ENCODE results near the gene HOXC4. TPM values are rescaled to one million over a fixed set of nuclear protein-coding genes. Genes with fewer than 3 reads are reported as not detected.

Gene HOXC4
- total and polyA plus RNA-seq, 2 of the 4 experiments (the other 2 are of a cell fraction), result under 0.01 to 0.26 TPM

DNA sequence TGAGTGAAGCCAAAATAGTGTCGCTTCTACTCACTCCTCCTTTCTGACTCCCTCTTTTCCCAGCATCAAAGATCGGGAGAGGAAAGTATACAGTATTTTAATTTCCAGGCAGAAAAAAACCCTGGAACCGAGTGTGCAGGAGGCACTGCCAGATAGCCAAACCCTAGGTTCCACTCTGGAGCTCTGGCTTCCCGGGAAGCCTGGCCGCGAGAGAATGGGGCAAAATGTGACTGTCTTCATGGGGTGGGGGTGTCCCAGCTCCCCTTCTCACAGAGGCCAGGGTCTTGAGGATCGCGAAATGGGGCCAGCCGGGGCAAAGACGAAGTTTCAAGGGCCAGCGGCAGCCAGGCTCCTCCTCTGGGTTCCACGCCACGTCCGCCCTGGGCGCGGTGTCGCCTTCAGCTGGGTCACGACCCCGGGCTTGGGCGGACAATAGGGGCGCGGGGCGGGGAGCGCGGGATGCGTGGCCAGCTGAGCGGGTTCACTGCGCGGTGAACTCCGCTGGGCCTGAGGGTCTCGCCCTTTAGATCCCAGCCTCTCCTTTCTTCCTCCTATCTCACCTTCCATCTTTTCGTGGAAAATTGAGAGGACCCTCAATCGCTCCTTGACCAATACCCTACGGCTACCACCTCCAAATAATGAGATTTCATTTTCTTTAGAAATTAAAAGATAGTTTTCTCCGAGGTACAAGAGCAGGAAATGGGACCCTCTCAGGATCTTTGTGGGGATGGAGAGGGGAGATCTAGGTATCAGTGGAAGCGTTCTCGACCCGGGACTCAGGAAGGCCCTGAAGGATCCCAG, 6.7 kb downstream of the HOXC4 start:
- Histone ChIP-seq H3K56ac (ENCODE audit: extremely low read depth, insufficient read depth, low read length) (no peak overlapping the region), H2BK5ac (ENCODE audit: low read depth, low read length, poor library complexity, severe bottlenecking) (no peak overlapping the region), H3K9me3 (ENCODE audit: control insufficient read depth, insufficient read depth, low read length) (no peaks in the 10 kb centered on the region), H3K18ac (ENCODE audit: low read depth, low read length) (no peak overlapping the region), H2BK120ac (ENCODE audit: low read depth, low read length) (no peak overlapping the region), H3K4me3 (ENCODE audit: insufficient read depth, low read depth, low read length) (no peak overlapping the region), H4K8ac (ENCODE audit: low read depth in 2 of 2, low read length in 2 of 2) (no peak overlapping the region), H3K36me3 (ENCODE audit: control insufficient read depth, insufficient read depth, low read length) (no peaks in the 10 kb centered on the region), H2AFZ (replicated peaks; ENCODE audit: low read length, poor library complexity) (no peak overlapping the region), H2AK5ac (ENCODE audit: low read depth, low read length) (no peak overlapping the region), H3K4ac (ENCODE audit: low read depth, low read length) (no peak overlapping the region), H2BK15ac (ENCODE audit: low read depth, low read length) (no peak overlapping the region), H3K23ac (ENCODE audit: low read depth, low read length) (no peak overlapping the region), H3K4me1 (ENCODE audit: control insufficient read depth, insufficient read depth, low read length) (no peaks in the 10 kb centered on the region), H4K91ac (ENCODE audit: insufficient read depth, low read depth, low read length) (no peak overlapping the region), H2AK9ac (replicated peaks; ENCODE audit: low read depth, low read length, poor library complexity) (no peak overlapping the region), H3K27ac (ENCODE audit: insufficient read depth, low read length) (no peak overlapping the region), H3K9me1 (ENCODE audit: insufficient read depth, low read length) (no peaks in the 10 kb centered on the region), H3K14ac (replicated peaks; ENCODE audit: low read depth, low read length) (no peak overlapping the region), H3K27me3 (ENCODE audit: control insufficient read depth, insufficient read depth, low read length) (peaks cover 48% of the 10 kb centered on the region), H3K4me2 (ENCODE audit: low read depth, low read length) (no peak overlapping the region), H4K5ac (ENCODE audit: low read depth, low read length) (no peak overlapping the region), H4K20me1 (ENCODE audit: insufficient read depth, low read length) (no peaks in the 10 kb centered on the region), H3K9ac (ENCODE audit: low read depth, low read length) (no peak overlapping the region), H2BK20ac (ENCODE audit: low read depth, low read length) (no peak overlapping the region), H3K79me1 (ENCODE audit: low read depth in 1 of 2, low read length in 2 of 2) (no peaks in the 10 kb centered on the region)
- 59% methylated on average over 13 of the region's 38 CpGs; no CpG with 5 or more reads in 1 of the 2 experiments for WGBS, 2 experiments (ENCODE audit: extremely low coverage in 2 of 2, insufficient read length in 1 of 2)
- no peak for ATAC-seq (ENCODE audit: low read depth)
- POLR2A ChIA-PET (ENCODE audit: unreplicated experiment), result no interaction called here
- no peak for TF ChIP-seq BHLHE40 (IDR thresholded peaks at IDR 0.05; ENCODE audit: low read depth, low read length)
- no peak for TF ChIP-seq CEBPB (IDR thresholded peaks at IDR 0.05; ENCODE audit: low read depth, low read length)
- no peak for TF ChIP-seq POLR2A (IDR thresholded peaks at IDR 0.05; ENCODE audit: low read depth, low read length)
- no peak for TF ChIP-seq SMC3 (IDR thresholded peaks at IDR 0.05; ENCODE audit: low read depth, low read length)
- no peak for TF ChIP-seq RCOR1 (IDR thresholded peaks at IDR 0.05; ENCODE audit: insufficient replicate concordance, low read length)
- TF ChIP-seq, protein P1, sequence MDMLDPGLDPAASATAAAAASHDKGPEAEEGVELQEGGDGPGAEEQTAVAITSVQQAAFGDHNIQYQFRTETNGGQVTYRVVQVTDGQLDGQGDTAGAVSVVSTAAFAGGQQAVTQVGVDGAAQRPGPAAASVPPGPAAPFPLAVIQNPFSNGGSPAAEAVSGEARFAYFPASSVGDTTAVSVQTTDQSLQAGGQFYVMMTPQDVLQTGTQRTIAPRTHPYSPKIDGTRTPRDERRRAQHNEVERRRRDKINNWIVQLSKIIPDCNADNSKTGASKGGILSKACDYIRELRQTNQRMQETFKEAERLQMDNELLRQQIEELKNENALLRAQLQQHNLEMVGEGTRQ (IDR thresholded peaks at IDR 0.05; ENCODE audit: low read depth, low read length), result no peak
- no peak for TF ChIP-seq ELK1 (IDR thresholded peaks at IDR 0.05; ENCODE audit: borderline replicate concordance, low read depth, low read length)
- TF ChIP-seq NFE2L2 (IDR thresholded peaks at IDR 0.05; ENCODE audit: low read depth, low read length), result no peak
- TF ChIP-seq MAFK (IDR thresholded peaks at IDR 0.05; ENCODE audit: low read depth, low read length), result no peak
- TF ChIP-seq, protein P2, sequence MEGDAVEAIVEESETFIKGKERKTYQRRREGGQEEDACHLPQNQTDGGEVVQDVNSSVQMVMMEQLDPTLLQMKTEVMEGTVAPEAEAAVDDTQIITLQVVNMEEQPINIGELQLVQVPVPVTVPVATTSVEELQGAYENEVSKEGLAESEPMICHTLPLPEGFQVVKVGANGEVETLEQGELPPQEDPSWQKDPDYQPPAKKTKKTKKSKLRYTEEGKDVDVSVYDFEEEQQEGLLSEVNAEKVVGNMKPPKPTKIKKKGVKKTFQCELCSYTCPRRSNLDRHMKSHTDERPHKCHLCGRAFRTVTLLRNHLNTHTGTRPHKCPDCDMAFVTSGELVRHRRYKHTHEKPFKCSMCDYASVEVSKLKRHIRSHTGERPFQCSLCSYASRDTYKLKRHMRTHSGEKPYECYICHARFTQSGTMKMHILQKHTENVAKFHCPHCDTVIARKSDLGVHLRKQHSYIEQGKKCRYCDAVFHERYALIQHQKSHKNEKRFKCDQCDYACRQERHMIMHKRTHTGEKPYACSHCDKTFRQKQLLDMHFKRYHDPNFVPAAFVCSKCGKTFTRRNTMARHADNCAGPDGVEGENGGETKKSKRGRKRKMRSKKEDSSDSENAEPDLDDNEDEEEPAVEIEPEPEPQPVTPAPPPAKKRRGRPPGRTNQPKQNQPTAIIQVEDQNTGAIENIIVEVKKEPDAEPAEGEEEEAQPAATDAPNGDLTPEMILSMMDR (conservative IDR thresholded peaks at IDR 0.05; ENCODE audit: low read depth, low read length), result no peak
- TF ChIP-seq CHD1 (IDR thresholded peaks at IDR 0.05; ENCODE audit: low read depth, low read length), result no peak
- no peak for TF ChIP-seq MXI1 (IDR thresholded peaks at IDR 0.05; ENCODE audit: borderline replicate concordance, low read depth, low read length)
- no peak for TF ChIP-seq MAZ (IDR thresholded peaks at IDR 0.05; ENCODE audit: borderline replicate concordance, low read depth, low read length)
- TF ChIP-seq RFX5 (IDR thresholded peaks at IDR 0.05; ENCODE audit: low read depth, low read length), result no peak
- TF ChIP-seq FOS (IDR thresholded peaks at IDR 0.05; ENCODE audit: low read depth, low read length), result no peak
- CTCF ChIA-PET, result no interaction called here
- in situ Hi-C loops (cut with MboI; ENCODE audit: low sequenced_read_pairs) (no loop called here), intact Hi-C loops (cut with micrococcal nuclease) (no loop called here), dilution Hi-C loops (cut with HindIII; ENCODE audit: low sequenced_read_pairs, unreplicated experiment) (no loop called here)
- DNase-seq, result no peak
- BruUV-seq (replicated peaks), result no TSS peak
